RWPE2 (cell line): ENCODE measurements around the gene ZNF488.

Source experiments
- ATAC-seq: fragments of 200-7000 bp; cut with Tn5 transposase; 3 replicates; pipeline ENCODE4 v1.9.1; 2021; ENCODE audit warnings: low read depth
- DNase-seq: peaks from one replicate; pipeline ENCODE4 v3.0.0-alpha.2; 2020; ENCODE audit warnings: low spot score
- H3K27ac ChIP-seq: fragments of 450-650 bp; 2 replicates; pipeline ENCODE4 v1.5.1; 2017; ENCODE audit warnings: mild to moderate bottlenecking; ENCODE audit not compliant: poor library complexity, severe bottlenecking
- H3K27me3 ChIP-seq: fragments of 250-450 bp; sonication (Bioruptor Pico); 2 replicates; pipeline ENCODE4 v1.5.1; 2021; ENCODE audit warnings: mild to moderate bottlenecking, moderate library complexity; ENCODE audit not compliant: insufficient read depth, poor library complexity, severe bottlenecking
- H3K36me3 ChIP-seq: fragments of 250-450 bp; sonication (Bioruptor Pico); 2 replicates; pipeline ENCODE4 v1.5.1; 2020; ENCODE audit warnings: low read depth, mild to moderate bottlenecking, moderate library complexity
- H3K4me1 ChIP-seq: fragments of 250-450 bp; sonication (Bioruptor Pico); 2 replicates; pipeline ENCODE4 v1.5.1; 2021; ENCODE audit warnings: mild to moderate bottlenecking, moderate library complexity; ENCODE audit not compliant: insufficient read depth, poor library complexity, severe bottlenecking
- H3K4me3 ChIP-seq: fragments of 250-450 bp; sonication (Bioruptor Pico); 2 replicates; pipeline ENCODE4 v1.5.1; 2021; ENCODE audit warnings: mild to moderate bottlenecking, moderate library complexity; ENCODE audit not compliant: severe bottlenecking
- H3K9me3 ChIP-seq: fragments of 250-450 bp; sonication (Bioruptor Pico); 2 replicates; pipeline ENCODE4 v1.5.1; 2021; ENCODE audit warnings: mild to moderate bottlenecking, moderate library complexity; ENCODE audit not compliant: severe bottlenecking
- TF ChIP-seq, protein P1 (sequence below): fragments of 450-650 bp; IDR thresholded peaks from one replicate; pipeline ENCODE4 v1.5.1; 2017; ENCODE audit warnings: mild to moderate bottlenecking, moderate library complexity; ENCODE audit not compliant: poor library complexity, severe bottlenecking

The ZNF488 gene

DNA sequence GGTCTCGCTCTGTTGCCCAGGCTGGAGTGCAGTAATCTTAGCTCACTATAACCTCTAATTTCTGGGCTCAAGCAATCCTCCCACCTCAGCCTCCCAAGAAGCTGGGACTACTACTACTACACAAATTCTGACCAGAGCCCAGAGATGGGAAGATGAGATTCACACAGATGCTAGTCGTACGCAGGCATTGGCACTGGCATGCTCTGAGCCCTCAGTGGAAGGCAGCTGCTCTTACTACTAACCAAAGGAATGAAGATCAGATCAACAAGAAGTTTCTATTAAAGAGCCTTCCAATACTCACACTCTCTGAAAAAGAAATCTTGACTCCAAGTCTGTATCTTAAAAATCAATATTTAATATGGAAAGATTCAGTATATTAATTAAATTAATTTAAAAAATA, 51.1 kb downstream of the ZNF488 start:
- ATAC-seq = no peak
- no peaks in the 10 kb centered on the region for H3K9me3 ChIP-seq
- no peaks in the 10 kb centered on the region for H3K36me3 ChIP-seq
- H3K27me3 ChIP-seq = peaks cover 11% of the 10 kb centered on the region
- no peaks in the 10 kb centered on the region for H3K4me1 ChIP-seq
- H3K27ac ChIP-seq = no peak overlapping the region
- TF ChIP-seq, protein P1, sequence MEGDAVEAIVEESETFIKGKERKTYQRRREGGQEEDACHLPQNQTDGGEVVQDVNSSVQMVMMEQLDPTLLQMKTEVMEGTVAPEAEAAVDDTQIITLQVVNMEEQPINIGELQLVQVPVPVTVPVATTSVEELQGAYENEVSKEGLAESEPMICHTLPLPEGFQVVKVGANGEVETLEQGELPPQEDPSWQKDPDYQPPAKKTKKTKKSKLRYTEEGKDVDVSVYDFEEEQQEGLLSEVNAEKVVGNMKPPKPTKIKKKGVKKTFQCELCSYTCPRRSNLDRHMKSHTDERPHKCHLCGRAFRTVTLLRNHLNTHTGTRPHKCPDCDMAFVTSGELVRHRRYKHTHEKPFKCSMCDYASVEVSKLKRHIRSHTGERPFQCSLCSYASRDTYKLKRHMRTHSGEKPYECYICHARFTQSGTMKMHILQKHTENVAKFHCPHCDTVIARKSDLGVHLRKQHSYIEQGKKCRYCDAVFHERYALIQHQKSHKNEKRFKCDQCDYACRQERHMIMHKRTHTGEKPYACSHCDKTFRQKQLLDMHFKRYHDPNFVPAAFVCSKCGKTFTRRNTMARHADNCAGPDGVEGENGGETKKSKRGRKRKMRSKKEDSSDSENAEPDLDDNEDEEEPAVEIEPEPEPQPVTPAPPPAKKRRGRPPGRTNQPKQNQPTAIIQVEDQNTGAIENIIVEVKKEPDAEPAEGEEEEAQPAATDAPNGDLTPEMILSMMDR = no peak
- no peak for DNase-seq
- H3K4me3 ChIP-seq = no peak overlapping the region

DNA sequence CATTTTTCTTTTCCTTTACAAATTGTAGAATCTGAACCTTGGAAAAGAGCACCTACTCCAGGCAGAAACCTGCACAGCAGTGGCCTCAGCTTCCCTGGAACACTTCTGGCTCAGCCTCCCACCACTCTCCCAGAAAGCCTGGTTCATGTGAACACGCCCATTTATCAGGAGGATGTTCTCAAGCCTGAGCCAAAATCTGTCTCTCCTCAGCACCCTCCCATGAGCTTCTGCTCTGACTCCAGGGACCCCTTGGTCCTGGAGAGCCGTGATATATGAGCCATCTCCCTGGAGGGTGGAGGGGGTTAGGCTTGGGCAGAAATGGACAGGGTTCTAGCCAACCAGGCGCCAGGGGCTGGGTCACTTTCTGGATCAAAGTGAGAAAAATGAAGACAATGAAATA, 51.7 kb downstream of the ZNF488 start:
- no peak; the same call in 2 of the 3 replicates for ATAC-seq
- Histone ChIP-seq H3K27me3 (peaks cover 11% of the 10 kb centered on the region), H3K9me3 (no peaks in the 10 kb centered on the region), H3K4me3 (no peak overlapping the region), H3K36me3 (no peaks in the 10 kb centered on the region), H3K4me1 (no peaks in the 10 kb centered on the region), H3K27ac (no peak overlapping the region)
- TF ChIP-seq, protein P1 = no peak
- peak; percentile 14 for DNase-seq

DNA sequence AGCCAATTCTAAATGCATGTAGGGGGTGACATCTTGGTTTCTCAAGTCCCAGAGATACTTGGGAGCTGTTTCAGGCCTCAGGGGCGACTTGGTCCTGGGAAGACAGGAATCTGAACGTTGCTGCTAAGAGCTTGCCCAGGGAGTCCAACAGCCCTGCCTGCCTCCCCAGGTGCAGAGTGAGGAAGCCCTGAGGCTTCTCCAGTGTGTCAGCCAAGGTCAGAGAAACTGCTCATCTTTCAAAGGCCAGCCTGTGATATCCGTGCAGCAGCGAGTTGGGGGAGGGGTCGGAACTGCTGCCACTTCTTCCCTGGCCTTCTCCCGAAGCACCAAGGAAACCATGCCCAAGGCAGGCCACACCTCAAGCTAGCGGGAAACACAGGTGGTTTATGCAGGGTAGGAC, 52.1 kb downstream of the ZNF488 start:
- H3K9me3 ChIP-seq = no peaks in the 10 kb centered on the region
- no peaks in the 10 kb centered on the region for H3K36me3 ChIP-seq
- no peaks in the 10 kb centered on the region for H3K4me1 ChIP-seq
- TF ChIP-seq, protein P1 = no peak
- peaks cover 11% of the 10 kb centered on the region for H3K27me3 ChIP-seq
- no peak overlapping the region for H3K27ac ChIP-seq
- peak; percentile 27 for DNase-seq
- H3K4me3 ChIP-seq = no peak overlapping the region
- peak; percentile 48; the same call in 2 of the 3 replicates for ATAC-seq

GRCh38 chr10:47331491-47331890, 52.6 kb downstream of the ZNF488 start:
- peak; percentile 37 for DNase-seq
- Histone ChIP-seq H3K9me3 (no peaks in the 10 kb centered on the region), H3K36me3 (no peaks in the 10 kb centered on the region), H3K27ac (no peak overlapping the region), H3K27me3 (peaks cover 11% of the 10 kb centered on the region), H3K4me1 (no peaks in the 10 kb centered on the region), H3K4me3 (no peak overlapping the region)
- no peak for ATAC-seq
- TF ChIP-seq, protein P1 = no peak

- Histone ChIP-seq H3K9me3 (no peaks in the 10 kb centered on the region), H3K36me3 (no peaks in the 10 kb centered on the region), H3K27me3 (peaks cover 11% of the 10 kb centered on the region), H3K27ac (no peak overlapping the region), H3K4me3 (no peak overlapping the region), H3K4me1 (no peaks in the 10 kb centered on the region)
- DNase-seq = peak; percentile 15
- no peak for ATAC-seq
- TF ChIP-seq, protein P1 = no peak
These were observed 53.3 kb downstream of the ZNF488 start for GRCh38 chr10:47330804-47331203.
